NCI-H526 treated with DMSO at 0.1 percent for 48 hours (cell line): Measurements from ENCODE around the gene TOR1B.
"Not testable (repeated sequence)": the region's sequence is repeated elsewhere in the genome, so short reads cannot be mapped to it uniquely, and the experiment has no call there.

Experiments used
- DNase-seq: peaks from one replicate; lab custom pipeline; 2025; lab: John Stamatoyannopoulos, UW

Gene TOR1B

DNA sequence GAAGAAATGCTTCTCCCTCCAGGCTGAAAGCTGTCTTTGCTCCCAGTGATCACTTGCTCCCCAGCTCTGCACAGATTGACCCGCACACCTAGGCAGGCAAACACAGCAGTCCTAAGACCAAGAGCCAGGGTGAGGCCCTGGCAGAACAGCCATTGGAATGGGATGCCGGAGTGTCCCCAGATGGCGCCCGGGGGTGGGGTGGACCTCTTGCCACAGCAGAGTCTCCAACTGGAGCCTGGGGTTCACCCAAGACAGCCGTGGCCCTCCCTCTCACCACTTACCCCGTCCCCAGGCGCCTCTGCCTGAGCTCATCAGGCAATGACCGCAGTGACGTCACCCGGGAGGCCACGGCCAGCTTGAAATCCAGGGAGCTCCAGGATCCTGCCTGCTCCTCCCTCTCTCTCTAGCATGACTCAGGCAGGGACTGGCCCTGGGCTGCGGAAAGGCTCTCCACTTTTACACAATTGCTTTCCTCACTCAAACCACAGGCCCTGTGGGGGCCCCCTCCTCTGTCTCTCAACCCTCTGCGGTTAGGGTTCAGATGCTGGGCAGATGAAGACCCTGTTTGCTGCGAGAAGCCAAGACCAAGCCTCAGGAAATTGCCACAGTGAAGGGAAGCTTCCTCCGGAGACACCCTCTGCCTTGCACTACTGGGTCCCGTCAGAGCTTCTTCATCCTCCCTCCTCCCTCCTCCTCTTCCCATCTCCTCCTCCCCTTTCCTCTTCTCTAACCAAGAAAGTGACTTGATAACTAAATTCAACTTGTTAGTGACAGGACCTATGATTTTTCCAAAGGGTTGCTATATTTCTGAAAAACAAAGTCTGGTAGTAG lies 25.8 kb upstream of the TOR1B start:
- DNase-seq: no peak

DNA sequence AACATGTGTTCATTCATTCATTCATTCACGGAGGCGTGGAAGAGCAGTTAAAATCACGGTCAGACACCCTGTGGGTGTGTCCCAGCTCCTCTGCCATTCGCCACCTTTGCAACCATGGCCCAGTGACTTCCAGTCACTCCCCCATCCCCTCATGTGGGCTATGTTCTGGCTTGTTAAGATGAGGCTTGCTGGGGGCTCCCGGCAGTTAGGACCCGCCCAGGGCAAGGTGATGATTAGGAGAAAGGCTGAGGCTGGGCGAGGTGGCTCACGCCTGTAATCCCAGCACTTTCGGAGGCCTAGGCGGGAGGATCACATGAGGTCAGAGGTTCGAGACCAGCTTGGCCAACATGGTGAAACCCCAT lies 25.2 kb upstream of the TOR1B start:
- no peak for DNase-seq

DNA sequence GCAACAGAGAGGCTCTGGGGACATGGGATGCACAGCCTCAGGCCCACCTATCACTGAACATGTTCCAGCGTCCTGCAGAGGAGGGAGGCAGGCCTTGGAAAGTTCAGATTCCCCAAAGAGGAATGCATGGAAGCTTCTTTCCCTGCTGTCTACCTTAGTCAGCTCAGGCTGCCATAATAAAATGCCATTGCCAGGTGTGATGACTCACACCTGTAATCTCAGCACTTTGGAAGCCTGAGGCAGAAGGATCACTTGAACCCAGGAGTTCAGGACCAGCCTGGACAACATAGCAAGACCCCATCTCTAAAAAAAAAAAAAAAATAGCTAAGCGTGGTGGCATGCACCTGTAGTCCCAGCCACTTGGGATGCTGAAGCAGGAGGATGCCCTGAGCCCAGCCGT lies 24.5 kb upstream of the TOR1B start:
- DNase-seq: no peak

DNA sequence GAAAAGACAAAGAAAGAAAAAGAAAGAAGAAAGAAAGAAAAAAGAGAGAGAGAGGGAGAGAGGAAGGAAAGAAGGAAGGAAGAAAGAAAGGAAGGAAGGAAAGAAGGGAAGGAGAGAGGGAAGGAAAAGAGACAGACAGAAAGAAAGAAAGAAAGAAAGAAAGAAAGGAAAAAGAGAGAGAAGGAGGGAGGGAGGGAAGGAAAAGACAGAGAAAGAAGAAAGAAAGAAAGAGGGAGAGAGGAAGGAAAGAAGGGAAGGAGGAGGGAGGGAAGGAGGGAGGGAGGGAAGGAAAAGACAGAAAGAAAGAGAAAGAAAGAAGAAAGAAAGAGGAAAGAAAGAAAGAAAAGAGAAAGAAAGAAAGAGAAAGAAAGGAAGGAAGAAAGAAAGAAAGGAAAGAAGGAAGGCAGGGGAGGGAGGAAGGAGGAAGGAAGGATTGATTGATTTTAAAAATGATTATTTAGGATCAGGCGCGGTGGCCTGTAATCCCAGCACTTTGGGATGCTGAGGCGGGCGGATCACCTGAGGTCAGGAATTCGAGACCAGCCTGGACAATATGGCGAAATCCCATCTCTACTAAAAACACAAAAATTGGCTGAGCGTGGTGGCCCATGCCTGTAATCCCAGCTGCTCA lies 23.3 kb upstream of the TOR1B start:
- DNase-seq: no peak

DNA sequence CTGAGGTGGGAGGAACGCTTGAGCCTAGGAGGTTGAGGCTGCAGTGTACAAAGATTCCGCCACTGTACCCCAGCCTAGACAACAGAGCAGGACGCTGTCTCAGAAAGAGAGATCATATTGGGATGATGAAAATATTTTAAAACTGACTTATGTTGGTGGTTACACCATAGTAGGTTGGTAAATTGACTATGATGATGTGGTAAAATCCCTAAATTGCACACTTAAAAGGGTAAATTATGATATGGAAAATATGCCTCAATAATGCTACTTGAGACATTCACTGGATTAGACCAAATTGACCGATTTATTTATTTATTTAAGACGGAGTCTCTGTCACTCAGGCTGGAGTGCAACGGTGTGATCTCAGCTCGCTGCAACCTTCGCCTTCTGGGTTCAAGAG lies 21.9 kb upstream of the TOR1B start:
- DNase-seq: no peak

DNA sequence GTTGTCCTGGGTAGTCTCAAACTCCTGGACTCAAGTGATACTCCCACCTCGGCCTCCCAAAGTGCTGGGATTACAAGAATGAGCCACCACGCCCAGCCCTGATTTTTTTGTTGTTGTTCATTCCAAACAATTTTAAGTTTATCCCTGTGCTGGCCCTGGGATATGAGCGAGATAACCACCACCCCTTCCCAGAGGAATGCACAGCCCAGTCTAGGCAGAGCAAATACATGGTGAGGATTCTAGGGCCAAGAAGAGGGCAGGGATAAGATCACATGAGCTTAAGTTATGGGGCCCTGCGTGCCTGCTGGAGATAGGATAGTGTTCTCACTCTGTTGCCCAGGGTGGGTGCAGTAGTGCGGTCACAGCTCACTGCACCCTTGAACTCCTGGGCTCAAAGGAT lies 21.0 kb upstream of the TOR1B start:
- DNase-seq: no peak

DNA sequence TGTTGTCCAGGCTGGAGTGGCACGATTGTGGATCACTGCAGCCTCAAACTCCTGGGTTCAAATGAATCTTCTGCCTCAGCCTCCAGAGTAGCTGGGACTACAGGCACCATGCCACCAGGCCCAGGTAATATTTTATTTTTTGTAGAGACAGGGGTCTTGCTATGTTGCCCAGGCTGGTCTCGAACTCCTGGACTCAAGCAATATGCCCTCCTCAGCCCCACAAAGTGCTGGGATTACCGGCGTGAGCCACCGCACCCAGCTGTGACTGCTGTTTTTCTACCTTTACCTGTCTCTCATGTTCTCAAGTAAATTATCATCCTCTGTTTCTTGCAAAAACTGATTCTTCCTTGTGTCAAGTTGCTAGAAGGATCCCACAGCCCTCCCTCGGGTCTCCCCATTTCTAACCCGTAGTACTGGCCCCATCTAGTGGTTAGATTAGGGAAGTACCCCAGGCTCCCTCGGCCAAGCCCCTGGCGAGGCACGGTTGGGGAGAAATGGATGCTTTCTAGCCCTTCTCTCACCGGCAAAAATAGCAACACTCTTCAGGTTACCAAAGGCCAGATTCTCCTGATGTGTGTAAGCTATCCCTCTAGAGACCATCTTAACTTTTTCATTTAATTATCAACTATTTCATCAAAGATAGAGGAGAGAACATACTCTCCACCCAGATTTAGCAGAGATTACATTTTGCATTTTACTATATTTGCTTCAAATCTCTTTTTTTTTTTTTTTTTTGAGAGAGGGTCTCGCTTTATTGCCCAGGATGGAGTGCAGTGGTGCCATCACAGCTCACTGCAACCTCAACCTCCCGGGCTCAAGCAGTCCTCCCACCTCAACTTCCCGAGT lies 19.2 kb upstream of the TOR1B start:
- DNase-seq: no peak

DNA sequence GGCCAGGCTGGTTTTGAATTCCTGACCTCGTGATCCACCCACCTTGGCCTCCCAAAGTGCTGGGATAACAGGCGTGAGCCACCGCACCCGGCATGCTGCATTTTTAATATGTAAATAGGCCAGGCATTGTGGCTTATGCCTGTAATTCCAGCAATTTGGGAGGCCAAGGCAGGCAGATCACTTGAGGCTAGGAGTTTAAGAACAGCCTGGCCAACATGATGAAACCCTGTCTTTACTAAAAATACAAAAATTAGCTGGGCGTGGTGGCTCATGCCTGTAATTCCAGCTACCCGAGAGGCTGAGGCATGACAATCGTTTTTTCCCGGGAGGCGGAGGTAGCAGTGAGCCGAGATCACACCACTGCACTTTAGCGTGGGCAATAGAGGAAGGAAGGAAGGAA lies 18.0 kb upstream of the TOR1B start:
- DNase-seq: not testable (repeated sequence)

DNA sequence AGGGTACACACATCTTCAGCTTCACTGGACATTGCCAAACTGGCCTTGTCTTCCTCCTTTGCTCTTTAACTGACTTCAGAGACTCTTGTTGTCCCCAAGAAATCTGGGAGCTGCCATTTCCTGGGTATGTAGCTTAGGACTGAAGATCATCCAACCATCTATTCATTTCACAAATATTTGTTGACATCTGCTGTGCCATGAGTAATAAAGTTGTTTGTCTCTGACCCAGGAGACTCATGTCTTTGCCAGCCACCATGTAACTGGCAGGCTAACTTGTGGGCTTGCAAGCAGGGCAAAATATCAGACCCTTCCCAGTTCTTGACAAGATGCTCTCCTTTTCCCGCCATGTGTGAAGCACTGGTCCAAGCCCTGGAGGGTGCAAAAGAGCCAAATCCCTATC lies 17.1 kb upstream of the TOR1B start:
- DNase-seq: no peak

DNA sequence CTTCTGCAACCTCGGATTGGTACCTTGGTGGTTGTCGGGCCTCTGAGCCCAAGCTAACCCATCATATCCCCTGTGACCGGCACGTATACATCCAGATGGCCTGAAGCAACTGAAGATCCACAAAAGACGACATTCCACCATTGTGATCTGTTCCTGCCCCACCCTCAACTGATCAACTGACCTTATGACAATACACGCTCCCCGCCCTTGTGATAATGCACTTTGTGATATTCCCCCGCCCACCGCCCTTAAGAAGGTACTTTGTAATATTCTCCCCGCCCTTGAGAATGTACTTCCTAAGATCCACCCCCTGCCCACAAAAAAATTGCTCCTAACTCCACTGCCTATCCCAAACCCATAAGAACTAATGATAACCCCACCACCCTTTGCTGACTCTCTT lies 16.5 kb upstream of the TOR1B start:
- no peak for DNase-seq

DNA sequence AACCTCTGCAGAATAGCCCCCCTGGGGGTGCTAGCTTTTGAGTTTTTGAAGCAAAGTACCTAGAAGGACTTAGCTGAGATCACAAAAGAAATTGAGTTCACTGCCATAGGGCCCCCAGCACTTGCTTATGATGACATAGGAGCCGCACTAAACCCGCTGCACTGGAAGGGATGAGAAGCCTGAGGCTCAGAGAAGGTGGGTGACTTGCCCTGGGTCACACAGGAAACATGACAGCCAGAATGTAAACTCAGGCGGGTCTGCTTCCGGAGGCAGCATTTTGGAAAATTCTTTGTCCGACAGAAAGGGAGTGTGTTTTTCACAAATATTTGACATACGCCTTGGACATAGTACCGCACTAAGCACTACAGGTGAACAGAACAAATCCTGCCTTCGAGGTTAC lies 8.4 kb upstream of the TOR1B start:
- DNase-seq: no peak

DNA sequence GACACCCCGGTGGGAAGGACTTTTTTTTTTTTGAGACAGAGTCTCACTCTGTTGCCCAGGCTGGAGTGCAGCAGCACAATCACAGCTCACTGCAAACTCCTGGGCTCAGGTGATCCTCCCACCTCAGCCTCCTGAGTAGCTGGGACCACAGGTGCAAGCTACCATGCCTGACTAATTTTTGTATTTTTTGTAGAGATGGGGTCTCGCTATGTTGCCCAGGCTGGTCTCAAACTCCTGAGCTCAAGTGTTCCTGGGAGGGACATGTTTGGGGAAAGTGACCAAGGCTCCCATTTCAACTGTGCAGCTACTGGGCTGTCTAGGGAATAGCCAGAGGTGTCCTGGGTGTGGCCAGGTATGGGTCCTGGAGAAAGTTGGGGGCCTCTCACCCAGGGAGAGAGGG lies 7.0 kb upstream of the TOR1B start:
- DNase-seq: not testable (repeated sequence)

DNA sequence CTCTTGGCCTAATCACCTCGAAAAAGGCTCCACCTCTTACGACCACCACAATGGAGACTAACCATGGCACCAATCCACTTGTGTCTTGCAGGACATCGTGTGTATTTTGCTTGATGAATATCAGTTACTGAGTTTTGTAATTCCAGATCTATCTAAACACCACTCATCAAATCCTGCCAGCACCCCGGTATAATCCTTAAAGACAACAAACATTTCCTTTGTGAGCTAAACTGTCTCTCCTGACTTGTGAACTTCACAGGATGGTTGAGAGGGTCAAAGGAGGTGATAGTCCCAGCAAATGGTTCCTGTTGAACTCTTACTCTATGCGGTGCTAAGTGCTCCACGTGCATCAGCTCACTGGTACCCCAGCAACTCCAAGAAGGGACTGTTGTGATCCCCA lies 4.0 kb upstream of the TOR1B start:
- DNase-seq: no peak

DNA sequence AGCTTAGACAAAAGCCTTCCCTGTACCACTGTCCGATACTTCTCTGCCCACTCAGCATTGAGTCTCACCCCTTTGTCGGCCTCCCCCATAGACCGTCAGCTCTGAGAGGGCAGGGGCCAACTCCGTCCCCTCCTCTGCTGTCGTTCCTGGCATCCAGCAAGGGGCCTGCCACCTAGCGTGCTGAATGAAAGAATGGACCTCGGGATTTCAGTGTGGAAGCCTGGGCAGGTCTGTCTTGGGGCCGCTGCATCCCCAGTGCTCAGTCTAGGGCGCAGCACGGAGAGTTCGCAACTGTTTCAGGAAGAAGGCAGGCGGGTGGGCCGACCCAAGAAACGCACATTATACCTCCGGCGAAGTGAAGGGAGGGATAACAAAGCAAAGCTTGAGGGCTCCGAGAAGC lies 1.5 kb upstream of the TOR1B start:
- no peak for DNase-seq

DNA sequence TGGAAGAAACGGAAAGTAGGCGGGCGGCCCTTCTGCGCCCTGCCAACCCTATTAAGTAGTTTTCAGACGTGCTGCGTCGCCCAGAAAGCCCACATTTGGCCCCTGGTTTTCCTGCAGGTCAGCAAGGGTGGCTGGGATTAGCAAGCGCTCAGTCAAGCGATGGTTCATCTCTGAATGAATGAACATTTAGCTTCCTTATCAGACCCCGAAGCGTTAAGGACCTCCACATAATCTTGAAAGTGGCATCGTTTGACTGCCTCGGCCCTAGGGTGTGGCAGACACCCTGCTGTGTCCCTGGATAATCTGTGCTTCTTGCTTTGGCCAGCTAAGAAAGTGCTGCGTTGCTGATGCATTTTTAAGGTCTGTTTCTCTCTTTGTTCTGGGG lies 684 bp downstream of the TOR1B start:
- no peak for DNase-seq

DNA sequence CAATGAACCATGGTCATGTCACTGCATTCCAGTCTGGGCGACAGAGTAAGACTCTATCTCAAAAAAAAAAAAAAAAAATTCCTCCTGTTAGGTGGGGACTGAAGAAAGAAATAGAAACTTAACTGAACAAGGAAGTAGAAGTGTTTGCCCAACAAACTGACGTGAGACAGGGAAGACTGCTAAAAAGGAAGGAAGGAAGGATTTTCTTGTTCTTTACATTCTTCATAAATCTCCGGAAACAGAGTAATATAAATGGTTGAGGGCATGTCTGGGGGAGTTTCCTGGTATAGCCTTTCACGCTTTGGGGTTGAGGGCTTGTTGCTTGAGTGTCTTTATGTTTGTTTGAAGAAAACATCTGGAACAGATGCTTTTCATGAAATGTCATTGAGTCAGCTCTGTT lies 3.1 kb downstream of the TOR1B start:
- no peak for DNase-seq

DNA sequence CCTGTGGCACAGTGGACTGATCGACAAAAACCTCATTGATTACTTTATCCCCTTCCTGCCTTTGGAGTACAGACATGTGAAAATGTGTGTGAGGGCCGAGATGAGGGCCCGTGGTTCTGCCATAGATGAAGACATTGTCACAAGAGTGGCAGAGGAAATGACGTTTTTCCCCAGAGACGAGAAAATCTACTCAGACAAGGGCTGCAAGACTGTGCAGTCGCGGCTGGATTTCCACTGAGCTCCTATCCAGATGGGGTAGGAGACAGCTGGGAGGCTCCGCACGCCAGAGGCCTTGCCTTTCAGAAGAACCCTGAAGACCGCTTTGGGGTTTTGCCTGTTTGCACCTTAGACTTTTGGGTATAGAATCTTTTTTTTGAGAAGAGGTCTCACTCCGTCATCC lies 6.4 kb downstream of the TOR1B start:
- no peak for DNase-seq

DNA sequence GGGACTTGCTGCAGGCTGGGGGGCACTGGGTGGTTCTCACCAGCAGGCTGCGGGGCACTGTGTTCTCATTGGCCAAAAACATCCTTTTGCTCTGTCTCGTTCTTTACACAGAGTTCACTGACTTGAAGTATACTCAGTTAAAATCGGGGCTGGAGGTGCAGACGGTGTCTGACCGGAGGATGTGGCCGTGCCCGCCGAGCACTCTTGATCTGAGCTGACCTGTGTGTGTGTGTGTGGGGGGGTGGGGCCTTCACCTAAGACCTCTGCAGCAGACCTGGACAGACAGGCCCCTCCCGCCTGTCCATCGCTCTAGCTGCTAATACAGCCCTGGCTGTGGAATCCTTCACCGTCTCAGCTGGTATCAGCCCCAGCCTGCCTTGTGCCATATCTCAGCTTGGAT lies 7.1 kb downstream of the TOR1B start:
- DNase-seq: no peak

DNA sequence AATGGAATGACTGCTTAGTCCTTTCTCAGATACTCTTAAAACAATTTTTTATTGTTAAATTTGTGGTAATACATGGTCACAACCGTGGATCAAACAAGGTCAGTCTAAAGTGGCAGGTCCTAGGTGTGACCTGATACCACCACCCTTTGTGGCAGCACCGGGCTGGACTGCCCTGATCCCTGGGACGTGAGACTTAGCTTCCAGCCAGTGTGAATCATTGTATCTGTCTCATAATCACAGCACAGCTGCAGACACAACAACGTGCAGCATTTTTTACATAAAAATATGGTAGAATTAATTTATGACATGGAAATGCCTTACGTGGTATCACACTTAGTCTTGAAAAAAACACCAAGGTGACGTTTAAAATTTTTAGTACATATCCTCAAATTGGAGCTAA lies 7.8 kb downstream of the TOR1B start:
- no peak for DNase-seq

DNA sequence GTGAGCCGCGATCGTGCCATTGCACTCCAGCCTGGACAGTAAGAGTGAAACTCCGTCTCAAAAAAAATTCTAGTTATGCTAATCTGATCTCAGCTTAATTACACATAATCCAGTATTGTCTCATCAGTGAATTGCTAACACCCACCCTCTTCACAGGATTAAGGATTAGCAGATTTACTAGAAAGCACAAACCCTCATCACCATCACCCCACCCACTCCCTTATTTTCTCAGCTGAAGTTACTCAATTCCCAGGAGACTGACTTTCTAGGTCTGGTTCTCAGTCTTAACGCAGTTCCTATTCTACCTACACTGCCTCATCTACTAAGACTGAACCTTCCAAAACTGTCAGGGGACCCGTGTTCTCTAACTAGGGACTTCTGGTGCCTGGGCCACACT lies 9.0 kb downstream of the TOR1B start:
- DNase-seq: no peak

DNA sequence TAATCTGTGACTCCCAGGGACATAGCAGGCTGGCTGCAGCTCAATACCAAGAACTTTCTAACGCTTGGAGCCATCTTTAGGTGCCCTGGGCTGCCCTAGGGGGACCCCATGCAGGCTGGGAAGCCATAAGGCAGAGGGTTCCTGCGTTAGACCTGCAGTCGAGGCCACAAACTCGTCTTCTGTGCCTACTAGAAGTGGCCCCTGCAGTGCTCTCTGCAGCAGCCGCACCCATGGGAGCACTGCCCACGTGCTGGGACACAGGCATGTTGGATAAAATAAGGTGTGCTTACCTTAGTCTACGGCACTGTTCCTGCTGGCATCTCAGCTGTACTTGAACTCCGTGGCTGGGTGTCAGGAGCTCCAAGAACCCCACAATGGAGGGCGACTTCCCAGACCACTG lies 9.4 kb downstream of the TOR1B start:
- DNase-seq: no peak

DNA sequence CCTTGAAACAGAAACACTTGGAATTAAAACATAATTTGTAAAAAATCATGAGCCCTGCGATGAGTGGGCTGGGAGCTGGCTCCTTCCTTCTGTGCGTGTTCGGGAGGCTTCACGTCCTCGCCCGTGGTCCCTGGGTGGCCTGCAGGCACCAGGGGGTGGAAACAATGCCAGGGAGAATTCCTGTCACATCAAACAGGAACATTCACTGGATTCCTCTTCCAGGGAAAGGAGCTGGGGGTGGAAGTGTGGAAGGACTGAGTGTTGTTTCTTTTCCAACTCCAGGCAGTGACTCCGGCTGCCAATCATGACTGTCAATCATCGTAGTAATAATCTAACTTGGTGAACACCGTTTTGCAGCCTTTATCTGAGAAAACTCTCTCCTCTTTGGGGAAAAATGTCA lies 10.7 kb downstream of the TOR1B start:
- DNase-seq: no peak
